Stimulated activated CD4-positive, alpha-beta T cell treated with anti-CD3 and anti-CD28 coated beads, TNF-alpha, amount 100 ng/mL, for 4 hours (primary cell): Measurements from ENCODE around the gene PLXND1.
"Not testable (repeated sequence)": the region's sequence is repeated elsewhere in the genome, so short reads cannot be mapped to it uniquely, and the experiment has no call there.

Source experiments
- DNase-seq, 3 experiments: peaks; one replicate each; pipeline ENCODE4 v3.0.0-alpha.2; 2020; ENCODE audit warnings: low read depth in 3 of 3

PLXND1 gene

GRCh38 chr3:129614435-129614834, 8.0 kb upstream of the PLXND1 start:
- no peak for DNase-seq

- DNase-seq: no peak
Measured at GRCh38 chr3:129613367-129613740, 6.9 kb upstream of the PLXND1 start.

- no peak for DNase-seq
Measured at GRCh38 chr3:129612534-129613366, 6.3 kb upstream of the PLXND1 start.

GRCh38 chr3:129611812-129612533, 5.5 kb upstream of the PLXND1 start:
- no peak for DNase-seq

- DNase-seq: no peak
Measured at GRCh38 chr3:129611446-129611800, 4.9 kb upstream of the PLXND1 start.

GRCh38 chr3:129610794-129611445, 4.4 kb upstream of the PLXND1 start:
- DNase-seq: not testable (repeated sequence)

GRCh38 chr3:129610276-129610675, 3.8 kb upstream of the PLXND1 start:
- no peak for DNase-seq

GRCh38 chr3:129609591-129610182, 3.2 kb upstream of the PLXND1 start:
- DNase-seq: no peak

GRCh38 chr3:129608936-129609590, 2.6 kb upstream of the PLXND1 start:
- DNase-seq: no peak

- no peak for DNase-seq
Measured at GRCh38 chr3:129608087-129608935, 1.8 kb upstream of the PLXND1 start.

- DNase-seq: no peak
Measured at GRCh38 chr3:129607391-129608068, 1.1 kb upstream of the PLXND1 start.

- peak in 1 of 3 experiments; percentile 12 for DNase-seq
Measured at GRCh38 chr3:129605922-129606635, 397 bp downstream of the PLXND1 start.

- peak; percentile 13 to 22 (median 21) for DNase-seq
Measured at GRCh38 chr3:129605203-129605921, 1.1 kb downstream of the PLXND1 start.

- DNase-seq: no peak
Measured at GRCh38 chr3:129604767-129605166, 1.7 kb downstream of the PLXND1 start.

- DNase-seq: no peak
Measured at GRCh38 chr3:129603991-129604749, 2.3 kb downstream of the PLXND1 start.

- DNase-seq: no peak
Measured at GRCh38 chr3:129603561-129603942, 2.9 kb downstream of the PLXND1 start.

- no peak for DNase-seq
Measured at GRCh38 chr3:129602730-129603560, 3.5 kb downstream of the PLXND1 start.
